GM18517 (cell line): ENCODE results near the gene HS3ST2.
"Not testable (repeated sequence)": the region's sequence is repeated elsewhere in the genome, so short reads cannot be mapped to it uniquely, and the experiment has no call there.

Experiments used
- ATAC-seq: cut with Tn5 transposase; IDR thresholded peaks from one replicate; pipeline ENCODE4 v1.9.1; 2021; ENCODE audit warnings: mild to moderate bottlenecking, moderate library complexity; ENCODE audit not compliant: unreplicated experiment

The HS3ST2 gene

DNA sequence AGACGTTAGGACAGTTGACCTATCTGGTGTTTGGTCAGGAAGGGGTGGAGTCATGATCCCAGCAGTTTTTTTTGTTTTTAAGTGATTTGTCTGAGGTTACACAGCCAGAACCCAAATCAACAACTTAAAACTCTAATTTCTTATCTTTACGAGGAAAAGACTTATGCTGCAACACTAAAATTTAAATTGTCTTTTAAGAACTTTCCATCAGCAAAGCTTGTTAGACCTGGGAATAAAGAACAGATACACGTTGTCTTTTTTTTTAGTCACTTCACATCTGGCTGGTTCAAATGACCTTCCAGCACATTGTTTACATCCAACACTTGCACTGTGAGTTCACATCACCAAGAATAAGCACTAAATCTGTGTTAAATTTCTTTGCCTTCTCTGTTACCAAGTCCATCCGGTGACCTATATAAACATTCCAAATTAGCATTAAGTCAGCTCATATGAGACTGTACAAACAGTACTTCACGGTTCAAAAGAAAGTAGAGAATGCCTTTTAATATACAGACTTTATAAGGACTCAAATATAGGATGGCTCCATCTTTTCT lies 115.0 kb downstream of the HS3ST2 start:
- ATAC-seq, result no peak

DNA sequence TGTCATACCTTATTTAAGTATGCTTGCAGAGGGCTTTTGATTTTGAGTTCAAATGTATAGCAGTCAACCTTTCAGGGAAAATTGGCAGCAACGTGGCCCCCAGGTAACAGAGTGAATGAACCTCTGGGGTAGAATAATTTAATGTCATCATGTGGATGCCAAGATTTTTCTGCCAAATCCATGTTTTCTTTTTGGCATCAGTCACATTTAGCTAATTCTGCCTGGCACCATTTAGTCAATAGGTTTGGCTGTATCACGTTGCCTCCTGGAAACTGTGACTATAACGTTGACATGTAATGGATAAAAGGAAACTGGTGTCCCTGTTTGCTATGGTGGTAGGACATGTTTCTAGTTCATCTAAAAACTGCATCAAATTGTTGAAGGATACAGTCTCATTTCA lies 115.5 kb downstream of the HS3ST2 start:
- ATAC-seq, result no peak

DNA sequence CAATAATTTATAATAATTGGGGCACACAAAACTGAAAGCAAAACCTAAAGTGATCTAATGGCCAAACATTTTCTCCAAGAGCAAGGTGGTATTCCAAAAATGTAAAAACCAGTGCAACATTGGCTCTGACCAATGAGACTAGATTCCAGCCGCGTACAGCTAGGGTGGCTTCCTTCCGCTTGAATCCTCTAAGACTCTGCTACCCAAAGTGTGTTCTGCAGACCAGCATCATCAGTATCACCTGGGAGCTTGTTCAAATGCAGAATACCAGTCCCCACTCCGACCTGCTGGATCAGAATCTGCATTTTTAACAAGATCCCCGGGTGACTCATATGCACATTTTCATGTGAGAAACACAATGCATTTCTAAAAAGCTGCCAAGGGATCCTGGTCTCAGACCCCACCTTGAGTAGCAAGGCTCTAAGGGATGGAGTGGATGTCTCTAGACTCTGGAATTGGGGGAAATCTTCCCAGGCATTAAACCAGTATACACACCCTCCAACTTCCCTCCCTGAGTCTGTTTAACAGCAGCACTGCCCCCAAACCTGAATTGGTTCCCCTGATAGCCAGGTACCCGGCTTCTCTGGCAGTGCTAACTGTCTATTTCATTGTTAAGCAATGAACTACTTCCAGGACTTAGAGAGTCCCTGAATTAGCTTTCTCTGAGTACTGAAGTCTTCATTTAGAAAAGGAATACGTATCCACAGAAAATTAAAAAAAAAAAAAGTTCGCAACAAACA lies 118.2 kb downstream of the HS3ST2 start:
- no peak for ATAC-seq

DNA sequence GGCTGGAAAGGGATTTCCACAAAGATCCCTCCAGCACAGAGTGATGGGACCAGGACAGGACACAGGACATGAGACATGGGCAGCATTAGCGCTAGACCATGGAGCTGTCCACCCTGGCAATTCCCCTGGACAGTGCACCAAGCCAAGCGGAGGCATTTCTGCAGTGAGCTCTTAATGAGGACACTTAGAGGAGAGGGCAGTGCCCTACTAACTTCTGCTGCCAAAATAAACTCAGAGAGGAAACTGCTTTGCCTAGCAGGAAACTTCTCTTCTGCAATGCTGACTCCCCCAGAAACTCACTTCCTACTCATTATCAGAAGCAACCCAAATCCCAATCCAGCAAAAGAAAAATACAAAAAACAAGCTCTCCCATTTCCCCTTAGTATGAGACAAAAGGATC lies 119.2 kb downstream of the HS3ST2 start:
- no peak for ATAC-seq

DNA sequence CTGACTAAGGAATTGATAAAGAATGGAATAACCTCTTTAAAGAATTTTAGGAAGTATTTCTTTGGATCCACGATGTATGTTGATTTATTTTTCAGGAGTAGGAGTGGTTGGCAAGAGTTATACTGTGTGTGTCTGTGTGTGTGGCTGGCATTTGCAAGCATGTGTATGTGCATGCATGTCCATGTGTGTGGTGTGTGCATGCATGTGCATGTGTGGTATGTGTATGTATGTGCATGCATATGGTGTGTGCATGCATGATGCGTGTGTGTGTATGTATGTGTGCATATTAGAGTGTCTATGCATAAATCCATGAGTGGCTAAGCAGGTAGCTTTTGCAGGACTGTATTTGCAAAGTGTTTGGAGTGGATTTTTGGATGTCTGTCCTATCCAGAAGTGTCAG lies 120.8 kb downstream of the HS3ST2 start:
- no peak for ATAC-seq

DNA sequence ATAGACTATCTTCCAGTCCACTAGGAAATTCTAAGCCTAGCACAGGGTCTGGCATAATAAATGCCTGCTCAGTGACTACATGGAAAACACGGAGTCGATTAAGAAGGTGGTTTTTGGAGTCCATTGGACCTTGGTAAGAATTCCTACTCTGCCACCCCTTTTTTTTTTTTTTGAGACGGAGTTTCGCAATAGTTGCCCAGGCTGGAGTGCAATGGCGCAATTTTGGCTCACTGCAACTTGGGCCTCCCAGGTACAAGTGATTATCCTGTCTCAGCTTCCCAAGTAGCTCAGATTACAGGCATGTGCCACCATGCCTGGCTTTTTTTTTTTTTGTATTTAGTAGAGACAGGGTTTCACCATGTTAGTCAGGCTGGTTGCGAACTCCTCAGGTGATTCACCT lies 123.2 kb downstream of the HS3ST2 start:
- no peak for ATAC-seq

DNA sequence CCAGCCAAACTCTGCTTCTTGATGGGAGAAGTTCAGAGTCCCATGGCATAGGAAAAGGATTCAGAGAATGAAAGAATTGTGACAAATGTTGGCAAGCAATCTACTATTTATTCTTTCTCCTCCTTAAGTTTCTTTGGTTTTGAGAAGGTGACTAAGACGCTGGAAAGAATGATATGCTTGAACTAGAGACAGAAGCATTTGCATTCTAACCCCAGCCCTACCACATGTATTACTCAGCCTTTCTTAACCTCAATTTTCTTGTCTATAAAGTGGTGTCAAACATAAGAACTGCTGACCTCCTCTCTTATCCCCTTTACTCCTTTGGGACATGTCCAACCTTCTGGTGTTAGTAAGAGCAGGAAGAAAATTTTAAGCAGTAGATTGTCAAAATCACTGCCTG lies 124.7 kb downstream of the HS3ST2 start:
- no peak for ATAC-seq

DNA sequence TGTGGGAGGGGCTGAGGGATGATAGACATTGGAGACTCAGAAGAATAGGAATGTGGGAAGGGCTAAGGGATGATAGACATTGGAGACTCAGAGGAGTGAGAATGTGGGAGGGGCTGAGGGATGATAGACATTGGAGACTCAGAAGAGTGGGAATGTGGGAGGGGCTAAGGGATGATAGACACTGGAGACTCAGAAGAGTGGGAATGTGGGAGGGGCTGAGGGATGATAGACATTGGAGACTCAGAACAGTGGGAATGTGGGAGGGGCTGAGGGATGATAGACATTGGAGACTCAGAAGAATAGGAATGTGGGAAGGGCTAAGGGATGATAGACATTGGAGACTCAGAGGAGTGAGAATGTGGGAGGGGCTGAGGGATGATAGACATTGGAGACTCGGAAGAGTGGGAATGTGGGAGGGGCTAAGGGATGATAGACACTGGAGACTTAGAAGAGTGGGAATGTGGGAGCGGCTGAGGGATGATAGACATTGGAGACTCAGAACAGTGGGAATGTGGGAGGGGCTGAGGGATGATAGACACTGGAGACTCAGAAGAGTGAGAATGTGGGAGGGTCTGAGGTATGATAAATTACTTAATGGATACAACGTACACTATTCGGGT lies 125.9 kb downstream of the HS3ST2 start:
- ATAC-seq, result not testable (repeated sequence)

DNA sequence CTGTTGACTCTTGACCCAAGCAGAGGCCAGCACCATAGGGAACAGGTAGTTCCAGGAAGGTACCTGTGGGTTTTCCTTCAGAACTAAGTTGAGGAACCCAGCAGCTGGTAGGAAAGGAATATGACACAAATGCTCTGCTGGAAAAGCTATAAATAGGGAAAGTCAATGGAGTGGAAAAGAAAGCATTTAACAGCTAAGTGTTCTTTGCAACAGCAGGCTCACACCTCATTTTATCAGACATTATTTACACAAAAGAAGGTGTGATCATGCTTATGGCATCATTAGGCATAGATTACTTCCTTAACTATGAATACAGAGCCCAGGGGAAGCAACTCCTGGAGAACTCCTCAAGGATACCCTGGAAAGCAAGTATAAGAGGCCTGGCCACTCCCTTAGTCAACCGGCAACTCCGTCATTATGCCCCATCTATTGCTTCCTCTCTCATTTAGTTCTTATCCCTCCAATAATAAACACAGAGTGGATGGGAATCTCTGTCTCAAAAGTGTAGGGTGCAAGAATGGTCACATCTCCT lies 128.1 kb downstream of the HS3ST2 start:
- ATAC-seq, result no peak

DNA sequence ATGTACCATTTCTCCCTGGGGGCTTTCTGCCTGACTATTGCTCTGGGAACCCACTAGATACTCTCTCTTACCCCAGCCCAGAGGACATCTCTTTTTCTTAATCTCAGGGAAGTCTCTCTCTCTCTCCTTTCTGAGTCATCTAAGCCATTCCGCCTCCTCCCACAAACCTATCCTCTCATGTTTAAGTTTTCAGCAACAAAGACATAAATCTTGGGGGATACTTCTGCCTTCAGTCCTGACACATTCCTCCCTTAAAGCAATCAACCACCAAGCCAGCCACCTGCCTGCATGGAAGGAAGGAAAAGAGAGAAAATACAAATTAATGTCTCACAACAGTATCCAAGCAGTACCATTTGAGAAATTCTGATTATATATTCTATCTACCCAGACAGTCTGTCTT lies 128.8 kb downstream of the HS3ST2 start:
- ATAC-seq, result no peak

DNA sequence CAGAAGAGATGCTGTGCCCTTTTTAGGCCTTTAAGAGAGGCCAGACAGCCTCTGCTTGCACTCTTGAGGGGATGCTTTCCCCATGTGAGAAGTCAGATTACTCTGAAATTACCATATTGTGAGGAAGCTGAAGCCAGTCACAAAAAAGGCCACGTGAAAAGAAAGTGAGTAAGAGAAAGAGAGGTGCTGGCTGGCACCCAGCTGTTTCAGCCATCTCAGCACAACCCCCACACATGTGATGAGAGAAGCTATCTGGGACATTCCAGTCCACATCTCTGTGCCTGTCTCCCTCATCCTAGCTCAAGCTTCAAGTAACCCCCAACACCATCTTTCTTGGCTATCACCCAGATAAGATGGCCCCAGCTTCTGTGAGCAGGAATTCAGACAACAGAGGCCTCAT lies 131.4 kb downstream of the HS3ST2 start:
- ATAC-seq, result no peak

DNA sequence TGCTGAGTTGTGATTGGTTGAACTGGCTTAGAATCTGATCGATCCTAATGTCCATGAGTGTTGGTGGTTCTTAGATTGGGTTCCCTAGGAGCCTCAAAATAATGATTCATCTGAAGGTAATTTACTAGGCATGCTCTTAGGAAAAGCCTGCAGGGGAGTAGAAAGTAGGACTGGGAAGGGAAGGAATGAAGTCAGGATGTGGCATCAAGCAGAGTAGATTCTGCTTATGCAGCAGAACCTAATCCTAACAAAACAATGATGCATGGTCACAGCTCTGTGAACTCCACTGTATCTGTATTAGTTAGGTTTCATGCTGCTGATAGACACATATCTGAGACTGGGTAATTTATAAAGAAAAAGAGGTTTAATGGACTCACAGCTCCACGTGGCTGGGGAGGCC lies 132.5 kb downstream of the HS3ST2 start:
- no peak for ATAC-seq

DNA sequence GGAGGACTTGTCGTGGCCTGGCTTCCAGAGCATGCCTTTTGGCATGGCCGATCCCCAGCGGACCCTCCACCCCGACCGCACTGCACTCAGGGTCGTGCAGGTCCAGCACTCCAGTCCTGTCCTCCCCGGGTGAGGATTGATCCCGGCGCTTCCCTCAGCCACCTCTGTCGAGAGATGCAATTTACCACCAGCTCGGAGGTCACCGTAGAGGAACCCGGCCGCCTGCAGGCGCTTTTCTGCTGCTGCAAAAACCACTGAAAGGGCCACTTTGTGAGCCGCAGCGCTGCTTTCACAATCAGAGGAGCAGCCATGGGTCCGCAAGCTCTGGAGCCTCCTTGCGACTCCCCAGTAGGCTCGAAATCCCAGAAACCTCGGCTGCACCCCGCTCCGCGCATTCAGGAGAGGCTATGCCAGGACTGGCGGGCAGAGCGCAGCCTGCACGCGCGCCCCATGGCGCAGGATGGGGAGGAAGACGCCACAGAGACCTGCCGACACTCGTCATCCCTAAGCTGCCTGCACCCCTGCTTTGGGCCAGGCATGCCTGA lies 134.2 kb downstream of the HS3ST2 start:
- no peak for ATAC-seq

DNA sequence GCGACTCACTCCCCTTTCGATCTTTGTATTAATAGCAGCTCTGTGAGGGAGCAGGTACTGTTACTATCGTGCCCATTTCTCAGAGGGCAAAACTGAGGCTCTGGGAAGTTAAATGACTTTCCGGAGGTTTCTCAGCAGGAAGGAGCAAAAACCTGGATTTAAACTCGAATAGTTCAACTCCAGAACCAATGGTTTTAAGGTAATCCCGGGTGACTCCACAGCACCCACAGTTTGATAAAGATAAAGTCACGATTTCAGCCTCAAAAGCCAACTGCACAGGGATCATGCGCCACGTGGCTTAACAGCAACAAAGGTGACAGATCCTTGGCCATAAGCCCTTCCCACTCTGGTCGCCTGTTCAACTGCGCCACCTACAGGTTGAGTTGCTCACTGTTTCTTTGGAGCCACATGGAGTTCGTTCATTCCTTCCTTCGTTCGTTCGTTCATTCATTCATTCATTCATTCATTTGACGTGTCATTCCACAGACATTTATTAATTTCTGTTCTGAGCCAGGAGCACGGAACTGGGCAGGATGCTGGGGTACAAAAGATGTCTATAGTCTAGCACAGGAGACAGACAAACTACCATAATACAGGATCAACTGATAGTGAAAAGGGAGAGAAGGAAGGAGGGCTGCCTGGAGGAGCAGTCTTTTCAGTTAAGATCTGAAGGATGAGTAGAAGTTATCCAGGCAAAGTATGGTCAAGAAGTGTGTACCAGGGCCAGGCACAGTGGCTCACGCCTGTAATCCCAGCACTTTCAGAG lies 134.8 kb downstream of the HS3ST2 start:
- ATAC-seq, result no peak

DNA sequence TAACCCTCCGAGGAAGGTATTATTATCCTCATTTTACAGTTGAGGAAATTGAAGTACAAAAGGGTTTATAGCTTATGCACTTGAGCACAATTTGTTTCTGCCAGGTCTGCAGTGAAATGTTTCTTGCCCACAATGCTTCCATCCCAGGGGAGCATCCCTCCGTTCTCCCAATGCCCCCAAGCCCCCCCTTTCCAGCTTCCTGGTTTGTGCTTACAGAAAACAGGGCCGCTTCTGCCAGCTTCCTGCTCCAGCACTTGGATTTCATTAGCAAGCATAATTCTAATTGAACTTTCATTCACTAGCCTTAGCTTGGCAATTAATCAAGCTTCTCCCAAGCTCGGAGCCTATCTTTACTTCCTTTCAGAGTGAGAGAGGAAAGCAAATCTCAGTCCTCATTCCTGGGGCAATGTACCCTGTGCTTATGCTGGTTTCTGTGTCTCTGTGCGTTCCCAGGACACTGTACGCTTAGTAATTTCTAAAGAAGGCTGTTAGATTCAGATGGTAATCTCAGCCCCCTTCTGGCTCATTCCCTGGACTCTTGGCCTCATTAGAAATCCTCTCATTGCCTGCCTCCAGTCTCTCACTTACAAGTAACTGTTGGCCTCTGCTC lies 141.6 kb downstream of the HS3ST2 start:
- ATAC-seq, result no peak

DNA sequence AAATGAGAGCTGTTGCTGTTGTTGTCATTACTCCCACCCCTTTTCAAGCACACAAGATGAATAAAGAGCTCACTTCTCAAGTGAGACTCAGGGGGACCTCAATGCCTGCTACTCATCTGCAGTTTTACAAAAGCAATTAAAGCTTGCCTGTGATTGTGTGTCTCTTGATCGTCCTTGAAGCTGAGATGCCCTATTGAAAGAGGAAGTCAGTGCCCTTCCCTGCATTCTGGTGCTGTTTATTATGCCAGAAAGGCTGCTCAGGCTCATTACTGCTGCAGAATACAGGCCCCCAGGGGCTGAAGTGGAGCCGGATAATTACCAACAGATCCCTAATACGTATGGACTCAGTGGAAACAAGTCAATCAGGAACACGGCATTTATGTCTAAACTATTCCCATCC lies 147.2 kb downstream of the HS3ST2 start:
- ATAC-seq, result no peak

DNA sequence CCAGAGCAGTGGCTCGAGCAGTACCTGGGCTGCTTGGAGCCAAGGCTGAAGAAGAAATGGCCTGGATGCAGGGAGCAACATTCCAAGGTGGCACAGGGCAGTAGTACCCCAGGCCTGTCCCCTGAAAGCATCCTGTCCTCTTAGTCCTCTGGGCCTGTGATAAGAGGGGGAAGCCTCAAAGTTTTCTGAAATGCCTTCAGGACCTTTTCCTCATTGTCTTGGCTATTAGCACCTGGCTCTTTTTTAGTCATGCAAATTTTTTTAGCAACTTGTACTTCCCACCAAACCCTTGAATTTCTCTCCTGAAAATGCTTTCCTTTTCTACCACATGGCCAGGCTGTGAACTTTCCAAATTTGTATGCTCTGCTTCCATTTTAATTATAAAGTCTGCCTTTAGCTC lies 148.9 kb downstream of the HS3ST2 start:
- ATAC-seq, result no peak
